ENCODE measurements around the gene TXLNA.

DNA sequence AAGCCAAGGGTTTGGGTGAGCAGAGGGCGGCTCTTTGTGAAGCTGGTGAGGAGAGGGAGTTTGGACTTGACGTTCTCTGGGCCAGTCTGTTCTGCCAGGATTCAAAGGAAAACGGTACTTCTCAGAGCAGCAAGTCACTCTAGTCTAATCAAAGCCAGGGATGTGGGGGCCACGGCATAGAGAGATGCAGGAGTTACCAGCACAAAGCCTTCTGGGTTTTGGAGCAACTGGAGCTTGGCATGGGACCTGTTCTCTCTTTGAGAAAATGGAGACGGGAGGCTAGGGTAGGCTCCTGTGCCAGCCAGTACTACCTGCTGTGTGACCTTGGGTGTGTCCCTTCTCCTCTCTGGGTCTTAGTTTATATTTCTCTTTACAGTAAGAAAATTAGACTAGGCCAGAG, 2.1 kb downstream of the TXLNA start:
- TF ChIP-seq, protein P1, sequence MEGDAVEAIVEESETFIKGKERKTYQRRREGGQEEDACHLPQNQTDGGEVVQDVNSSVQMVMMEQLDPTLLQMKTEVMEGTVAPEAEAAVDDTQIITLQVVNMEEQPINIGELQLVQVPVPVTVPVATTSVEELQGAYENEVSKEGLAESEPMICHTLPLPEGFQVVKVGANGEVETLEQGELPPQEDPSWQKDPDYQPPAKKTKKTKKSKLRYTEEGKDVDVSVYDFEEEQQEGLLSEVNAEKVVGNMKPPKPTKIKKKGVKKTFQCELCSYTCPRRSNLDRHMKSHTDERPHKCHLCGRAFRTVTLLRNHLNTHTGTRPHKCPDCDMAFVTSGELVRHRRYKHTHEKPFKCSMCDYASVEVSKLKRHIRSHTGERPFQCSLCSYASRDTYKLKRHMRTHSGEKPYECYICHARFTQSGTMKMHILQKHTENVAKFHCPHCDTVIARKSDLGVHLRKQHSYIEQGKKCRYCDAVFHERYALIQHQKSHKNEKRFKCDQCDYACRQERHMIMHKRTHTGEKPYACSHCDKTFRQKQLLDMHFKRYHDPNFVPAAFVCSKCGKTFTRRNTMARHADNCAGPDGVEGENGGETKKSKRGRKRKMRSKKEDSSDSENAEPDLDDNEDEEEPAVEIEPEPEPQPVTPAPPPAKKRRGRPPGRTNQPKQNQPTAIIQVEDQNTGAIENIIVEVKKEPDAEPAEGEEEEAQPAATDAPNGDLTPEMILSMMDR (optimal IDR thresholded peaks at IDR 0.05 in 1 of 3, IDR thresholded peaks at IDR 0.05 in 1 of 3, conservative IDR thresholded peaks at IDR 0.05 in 1 of 3; ENCODE audit: extremely low read depth in 1 of 3, insufficient read depth in 2 of 3, low read length in 3 of 3): no peak
- TF ChIP-seq EZH2 (IDR thresholded peaks at IDR 0.05; ENCODE audit: low read length): no peak

Measured in keratinocyte (primary cell).